Measurements from ENCODE around the gene CEP120. TPM values are rescaled to one million over a fixed set of nuclear protein-coding genes. Genes with fewer than 3 reads are reported as not detected.
"Not testable (repeated sequence)": the region's sequence is repeated elsewhere in the genome, so short reads cannot be mapped to it uniquely, and the experiment has no call there.

Gene CEP120
- total RNA-seq, 1 donor from 2014 or later: 13.6 TPM

- H3K27me3 Mint-ChIP-seq (ENCODE audit: unreplicated experiment): peaks cover 1% of the 10 kb centered on the region
- no peak for DNase-seq (ENCODE audit: low spot score)
- no peak overlapping the region for H3K4me3 Mint-ChIP-seq (ENCODE audit: unreplicated experiment)
- H3K4me1 Mint-ChIP-seq (ENCODE audit: unreplicated experiment): peaks cover 7% of the 10 kb centered on the region
- no peak overlapping the region for H3K27ac Mint-ChIP-seq (ENCODE audit: unreplicated experiment)
- H3K9me3 Mint-ChIP-seq (ENCODE audit: unreplicated experiment): no peaks in the 10 kb centered on the region
- no peaks in the 10 kb centered on the region for H3K36me3 Mint-ChIP-seq (ENCODE audit: low read depth, unreplicated experiment)
- TF ChIP-seq CTCF (IDR thresholded peaks at IDR 0.05; ENCODE audit: unreplicated experiment): no peak
Measured at GRCh38 chr5:123422433-123423277, 548 bp downstream of the CEP120 start.

- Mint-ChIP-seq H3K27ac (ENCODE audit: unreplicated experiment) (no peak overlapping the region), H3K27me3 (ENCODE audit: unreplicated experiment) (peaks cover 1% of the 10 kb centered on the region), H3K9me3 (ENCODE audit: unreplicated experiment) (no peaks in the 10 kb centered on the region), H3K4me1 (ENCODE audit: unreplicated experiment) (peaks cover 7% of the 10 kb centered on the region), H3K36me3 (ENCODE audit: low read depth, unreplicated experiment) (no peaks in the 10 kb centered on the region), H3K4me3 (ENCODE audit: unreplicated experiment) (no peak overlapping the region)
- no peak for DNase-seq (ENCODE audit: low spot score)
- TF ChIP-seq CTCF (IDR thresholded peaks at IDR 0.05; ENCODE audit: unreplicated experiment): no peak
Measured at GRCh38 chr5:123421773-123422172, 1.4 kb downstream of the CEP120 start.

- no peak overlapping the region for H3K4me3 Mint-ChIP-seq (ENCODE audit: unreplicated experiment)
- peaks cover 4% of the 10 kb centered on the region for H3K4me1 Mint-ChIP-seq (ENCODE audit: unreplicated experiment)
- H3K9me3 Mint-ChIP-seq (ENCODE audit: unreplicated experiment): no peaks in the 10 kb centered on the region
- no peak for DNase-seq (ENCODE audit: low spot score)
- H3K27ac Mint-ChIP-seq (ENCODE audit: unreplicated experiment): peak overlapping the region; percentile 55
- no peaks in the 10 kb centered on the region for H3K27me3 Mint-ChIP-seq (ENCODE audit: unreplicated experiment)
- no peak for TF ChIP-seq CTCF (IDR thresholded peaks at IDR 0.05; ENCODE audit: unreplicated experiment)
- H3K36me3 Mint-ChIP-seq (ENCODE audit: low read depth, unreplicated experiment): no peaks in the 10 kb centered on the region
Measured at GRCh38 chr5:123414974-123415373, 8.2 kb downstream of the CEP120 start.

- Mint-ChIP-seq H3K36me3 (ENCODE audit: low read depth, unreplicated experiment) (no peaks in the 10 kb centered on the region), H3K9me3 (ENCODE audit: unreplicated experiment) (no peaks in the 10 kb centered on the region), H3K27me3 (ENCODE audit: unreplicated experiment) (no peaks in the 10 kb centered on the region), H3K4me1 (ENCODE audit: unreplicated experiment) (peaks cover 4% of the 10 kb centered on the region), H3K27ac (ENCODE audit: unreplicated experiment) (no peak overlapping the region), H3K4me3 (ENCODE audit: unreplicated experiment) (no peak overlapping the region)
- no peak for DNase-seq (ENCODE audit: low spot score)
- no peak for TF ChIP-seq CTCF (IDR thresholded peaks at IDR 0.05; ENCODE audit: unreplicated experiment)
Measured at GRCh38 chr5:123412206-123412605, 11.0 kb downstream of the CEP120 start.

- H3K9me3 Mint-ChIP-seq (ENCODE audit: unreplicated experiment); H3K27ac Mint-ChIP-seq (ENCODE audit: unreplicated experiment); H3K4me3 Mint-ChIP-seq (ENCODE audit: unreplicated experiment); H3K27me3 Mint-ChIP-seq (ENCODE audit: unreplicated experiment); DNase-seq (ENCODE audit: low spot score); H3K4me1 Mint-ChIP-seq (ENCODE audit: unreplicated experiment): not testable (repeated sequence)
- peaks cover 16% of the 10 kb centered on the region for H3K36me3 Mint-ChIP-seq (ENCODE audit: low read depth, unreplicated experiment)
Measured at GRCh38 chr5:123401999-123402398, 21.2 kb downstream of the CEP120 start.

All from endothelial cell (in vitro differentiated cells).